IMR-90 (cell line): Measurements from ENCODE around the gene SLC26A3. TPM values are rescaled to one million over a fixed set of nuclear protein-coding genes. Genes with fewer than 3 reads are reported as not detected.

ENCODE experiments used
- ATAC-seq: fragments of 200-7000 bp; cut with Tn5 transposase; 2 replicates; pipeline ENCODE4 v1.9.1; 2020; ENCODE audit warnings: low read depth, mild to moderate bottlenecking, moderate library complexity
- BruUV-seq: library from RNA; stranded (reverse); fragments of 400-500 nt; replicated peaks from 2 replicates; lab custom pipeline; 2021; lab: Mats Ljungman, UMichigan
- CTCF ChIA-PET: fragments of 300-600 bp; formaldehyde crosslinking; extraction: SDS; loops from one replicate; lab custom pipeline; 2021; ENCODE audit warnings: antibody characterized with exemption; lab: Yijun Ruan, JAX
- POLR2A ChIA-PET: fragments of 300-600 bp; sonication (Branson Sonifier 250); formaldehyde crosslinking; loops from one replicate; lab custom pipeline; 2022; ENCODE audit warnings: antibody characterized with exemption; ENCODE audit not compliant: unreplicated experiment; lab: Charles Lee
- DNase-seq: peaks from one replicate; pipeline ENCODE4 v3.0.0; 2013
- H2AFZ ChIP-seq: replicated peaks from 2 replicates; pipeline ENCODE3; 2013; ENCODE audit warnings: low read length, mild to moderate bottlenecking; ENCODE audit not compliant: poor library complexity
- H2AK5ac ChIP-seq: 2 replicates; pipeline ENCODE4 v1.6.1; 2013; ENCODE audit warnings: low read depth, low read length, inconsistent platforms
- H2AK9ac ChIP-seq: replicated peaks from 2 replicates; pipeline ENCODE3; 2013; ENCODE audit warnings: mild to moderate bottlenecking, low read depth, low read length, moderate library complexity; ENCODE audit not compliant: poor library complexity
- H2BK120ac ChIP-seq: 2 replicates; pipeline ENCODE4 v1.6.1; 2013; ENCODE audit warnings: low read depth, low read length, inconsistent platforms
- H2BK15ac ChIP-seq: 3 replicates; pipeline ENCODE4 v1.6.1; 2013; ENCODE audit warnings: low read depth, low read length, inconsistent platforms
- H2BK20ac ChIP-seq: 2 replicates; pipeline ENCODE4 v1.6.1; 2013; ENCODE audit warnings: low read depth, mild to moderate bottlenecking, inconsistent platforms, low read length, moderate library complexity
- H2BK5ac ChIP-seq: 2 replicates; pipeline ENCODE4 v1.6.1; 2013; ENCODE audit warnings: mild to moderate bottlenecking, low read depth, low read length, inconsistent platforms; ENCODE audit not compliant: poor library complexity, severe bottlenecking
- H3K14ac ChIP-seq: replicated peaks from 2 replicates; pipeline ENCODE4 v1.6.1; 2013; ENCODE audit warnings: low read depth, low read length, inconsistent platforms
- H3K18ac ChIP-seq: 2 replicates; pipeline ENCODE4 v1.6.1; 2013; ENCODE audit warnings: low read depth, low read length, control low read depth
- H3K23ac ChIP-seq: 2 replicates; pipeline ENCODE4 v1.6.1; 2013; ENCODE audit warnings: low read depth, low read length, inconsistent platforms
- H3K27ac ChIP-seq: 2 replicates; pipeline ENCODE4 v1.5.1; 2013; ENCODE audit warnings: mild to moderate bottlenecking, control low read depth, low read length; ENCODE audit not compliant: insufficient read depth
- H3K27me3 ChIP-seq: 2 replicates; pipeline ENCODE4 v1.6.1; 2013; ENCODE audit warnings: low read length; ENCODE audit not compliant: control insufficient read depth, insufficient read depth
- H3K36me3 ChIP-seq: 2 replicates; pipeline ENCODE4 v1.6.1; 2013; ENCODE audit warnings: low read length, mixed read lengths; ENCODE audit not compliant: control insufficient read depth, insufficient read depth
- H3K4ac ChIP-seq: 2 replicates; pipeline ENCODE4 v1.6.1; 2013; ENCODE audit warnings: low read depth, low read length, inconsistent platforms
- H3K4me1 ChIP-seq: 2 replicates; pipeline ENCODE4 v1.6.1; 2013; ENCODE audit warnings: low read length, mixed read lengths; ENCODE audit not compliant: control insufficient read depth, insufficient read depth
- H3K4me2 ChIP-seq: 2 replicates; pipeline ENCODE4 v1.6.1; 2013; ENCODE audit warnings: low read depth, mild to moderate bottlenecking, control low read depth, low read length, moderate library complexity
- H3K4me3 ChIP-seq: 2 replicates; pipeline ENCODE4 v1.5.1; 2013; ENCODE audit warnings: low read depth, mild to moderate bottlenecking, control low read depth, low read length, moderate library complexity; ENCODE audit not compliant: insufficient read depth
- H3K56ac ChIP-seq: 2 replicates; pipeline ENCODE4 v1.6.1; 2013; ENCODE audit warnings: low read length, inconsistent platforms; ENCODE audit not compliant: insufficient read depth; ENCODE audit errors: extremely low read depth
- H3K79me1 ChIP-seq, 2 experiments: 2 replicates each; pipeline ENCODE4 v1.6.1; 2013; ENCODE audit warnings: low read length in 2 of 2, inconsistent platforms in 1 of 2, low read depth in 1 of 2
- H3K9ac ChIP-seq: 2 replicates; pipeline ENCODE4 v1.6.1; 2013; ENCODE audit warnings: low read depth, low read length, control low read depth
- H3K9me1 ChIP-seq: 2 replicates; pipeline ENCODE4 v1.6.1; 2013; ENCODE audit warnings: low read length, inconsistent platforms; ENCODE audit not compliant: insufficient read depth
- H3K9me3 ChIP-seq: 2 replicates; pipeline ENCODE4 v1.6.1; 2013; ENCODE audit warnings: low read length; ENCODE audit not compliant: control insufficient read depth, insufficient read depth
- H4K20me1 ChIP-seq: 2 replicates; pipeline ENCODE4 v1.6.1; 2013; ENCODE audit warnings: low read length, inconsistent platforms; ENCODE audit not compliant: insufficient read depth
- H4K5ac ChIP-seq: 2 replicates; pipeline ENCODE4 v1.6.1; 2013; ENCODE audit warnings: mild to moderate bottlenecking, low read depth, low read length, control low read depth
- H4K8ac ChIP-seq, 2 experiments: 2 replicates each; pipeline ENCODE4 v1.6.1; 2013; ENCODE audit warnings: low read depth in 2 of 2, low read length in 2 of 2, control low read depth in 1 of 2, inconsistent platforms in 1 of 2
- H4K91ac ChIP-seq: 2 replicates; pipeline ENCODE4 v1.6.1; 2013; ENCODE audit warnings: low read depth, low read length, inconsistent platforms; ENCODE audit not compliant: insufficient read depth
- BHLHE40 ChIP-seq: fragments of 150-350 bp; IDR thresholded peaks from 2 replicates; pipeline ENCODE4 v1.6.1; 2016; ENCODE audit warnings: mild to moderate bottlenecking, low read depth, low read length
- CEBPB ChIP-seq: IDR thresholded peaks from 2 replicates; pipeline ENCODE4 v1.6.1; 2012; ENCODE audit warnings: low read depth, low read length, improper control_type of control experiment
- CHD1 ChIP-seq: IDR thresholded peaks from 2 replicates; pipeline ENCODE4 v1.6.1; 2012; ENCODE audit warnings: low read depth, low read length, improper control_type of control experiment
- CTCF ChIP-seq: conservative IDR thresholded peaks from 2 replicates; pipeline ENCODE4 v1.5.1; 2012; ENCODE audit warnings: mild to moderate bottlenecking, low read depth, low read length, improper control_type of control experiment
- FOS ChIP-seq: fragments of 150-350 bp; IDR thresholded peaks from 2 replicates; pipeline ENCODE4 v1.6.1; 2016; ENCODE audit warnings: low read depth, low read length
- MAFK ChIP-seq: IDR thresholded peaks from 2 replicates; pipeline ENCODE4 v1.6.1; 2012; ENCODE audit warnings: low read depth, low read length, improper control_type of control experiment
- MAZ ChIP-seq: IDR thresholded peaks from 2 replicates; pipeline ENCODE4 v1.6.1; 2012; ENCODE audit warnings: low read depth, mild to moderate bottlenecking, low read length, improper control_type of control experiment, moderate library complexity, borderline replicate concordance
- MXI1 ChIP-seq: IDR thresholded peaks from 2 replicates; pipeline ENCODE4 v1.6.1; 2012; ENCODE audit warnings: low read depth, mild to moderate bottlenecking, low read length, moderate library complexity, borderline replicate concordance
- NFE2L2 ChIP-seq: fragments of 150-350 bp; IDR thresholded peaks from 2 replicates; pipeline ENCODE4 v1.6.1; 2016; ENCODE audit warnings: low read depth, mild to moderate bottlenecking, low read length
- POLR2A ChIP-seq: IDR thresholded peaks from 2 replicates; pipeline ENCODE4 v1.6.1; 2012; ENCODE audit warnings: mild to moderate bottlenecking, low read depth, low read length
- RAD21 ChIP-seq: IDR thresholded peaks from 2 replicates; pipeline ENCODE4 v1.6.1; 2012; ENCODE audit warnings: low read length, improper control_type of control experiment
- RCOR1 ChIP-seq: IDR thresholded peaks from 2 replicates; pipeline ENCODE4 v1.6.1; 2012; ENCODE audit warnings: mild to moderate bottlenecking, low read length, improper control_type of control experiment; ENCODE audit not compliant: insufficient replicate concordance
- RFX5 ChIP-seq: IDR thresholded peaks from 2 replicates; pipeline ENCODE4 v1.8.0; 2012; ENCODE audit warnings: low read depth, mild to moderate bottlenecking, low read length, moderate library complexity
- SMC3 ChIP-seq: fragments of 150-350 bp; IDR thresholded peaks from 2 replicates; pipeline ENCODE4 v1.6.1; 2016; ENCODE audit warnings: low read depth, mild to moderate bottlenecking, antibody characterized with exemption, low read length, moderate library complexity
- USF2 ChIP-seq: fragments of 150-350 bp; IDR thresholded peaks from 2 replicates; pipeline ENCODE4 v1.6.1; 2017; ENCODE audit warnings: mild to moderate bottlenecking, antibody characterized with exemption, low read length, low read depth
- WGBS, 2 experiments: methylation state at CpG; one replicate each; pipeline versions ENCODE4 v1.1.5 to v1.1.7; 2013; ENCODE audit warnings: missing lambda C conversion rate in 2 of 2; ENCODE audit not compliant: insufficient read length in 1 of 2; ENCODE audit errors: extremely low coverage in 2 of 2; 5-methylcytosine and 5-hydroxymethylcytosine counted together
- dilution Hi-C: fragments of 300-500 bp; cut with HindIII; formaldehyde crosslinking; loops from one replicate; pipeline ENCODE4 v1.14.3; 2018; ENCODE audit warnings: low sequenced_read_pairs; ENCODE audit not compliant: unreplicated experiment
- in situ Hi-C: fragments of 300-500 bp; cut with MboI; formaldehyde crosslinking; loops from 3 replicates; pipeline ENCODE4 v1.14.3; 2019; ENCODE audit warnings: low sequenced_read_pairs, inconsistent platforms, mixed read lengths
- intact Hi-C: fragments of 100-400 bp; cut with micrococcal nuclease; formaldehyde crosslinking; loops from 2 replicates; pipeline ENCODE4 v1.10.0; 2022
- polyA plus RNA-seq, 3 experiments: library from polyadenylated mRNA; depleted of rRNA; stranded (reverse); fragments of >200 nt; gene quantifications; 2 replicates each; pipeline ENCODE4 v1.2.3, GENCODE V29; 2012; ENCODE audit warnings: low replicate concordance in 1 of 3
- total RNA-seq: library from RNA; depleted of rRNA; stranded (reverse); fragments of >200 nt; gene quantifications from 2 replicates; pipeline ENCODE4 v1.2.3, GENCODE V29; 2012

SLC26A3 gene
- total and polyA plus RNA-seq, 2 of the 4 experiments (the other 2 are of a cell fraction): not detected

DNA sequence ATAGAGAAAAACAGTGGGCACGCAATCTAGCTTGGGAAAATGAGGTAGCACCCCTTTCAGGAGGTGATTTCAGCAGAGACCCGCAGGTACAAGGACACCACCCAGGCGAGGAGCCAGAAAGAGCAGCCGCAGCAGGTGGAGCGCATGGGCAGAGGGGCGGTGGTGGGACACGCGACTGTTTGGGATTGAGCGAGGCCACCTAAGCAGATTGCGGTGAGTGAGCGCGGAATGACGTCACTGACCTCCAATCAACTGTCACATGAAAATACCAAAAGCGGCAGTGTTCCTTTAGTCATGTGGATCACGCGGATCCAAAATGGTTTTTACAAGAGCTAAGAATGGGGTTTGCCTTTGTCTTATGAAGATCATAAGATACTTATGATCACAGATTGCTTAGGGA is 40.2 kb upstream of the SLC26A3 start:
- peaks cover 19% of the 10 kb centered on the region for H3K27me3 ChIP-seq
- H3K9ac ChIP-seq: no peak overlapping the region
- no peak overlapping the region for H3K56ac ChIP-seq
- no peak overlapping the region for H2AK9ac ChIP-seq
- 100% methylated on average over 1 of the region's 16 CpGs; no CpG with 5 or more reads in 1 of the 2 experiments for WGBS, 2 experiments
- in situ Hi-C loops: no loop called here
- no peaks in the 10 kb centered on the region for H4K20me1 ChIP-seq
- H3K4ac ChIP-seq: no peak overlapping the region
- no peak overlapping the region for H3K18ac ChIP-seq
- CTCF ChIA-PET: interaction anchor here (0.7 kb wide), 1 partner anchor 349 kb away, joined by 3 read pairs; no protein-coding TSS in a partner anchor
- no peaks in the 10 kb centered on the region; the same call in 1 of the 2 replicates for H3K9me3 ChIP-seq
- no peak overlapping the region for H2BK20ac ChIP-seq
- no peak overlapping the region for H3K4me2 ChIP-seq
- intact Hi-C loops: no loop called here
- H2AK5ac ChIP-seq: no peak overlapping the region
- H3K14ac ChIP-seq: no peak overlapping the region
- no peak overlapping the region for H2BK5ac ChIP-seq
- dilution Hi-C loops: no loop called here
- H3K79me1 ChIP-seq: no peaks in the 10 kb centered on the region
- no peak overlapping the region for H2AFZ ChIP-seq
- no peak overlapping the region for H4K8ac ChIP-seq
- H3K23ac ChIP-seq: no peak overlapping the region
- H2BK120ac ChIP-seq: no peak overlapping the region
- H3K9me1 ChIP-seq: no peaks in the 10 kb centered on the region
- H3K4me3 ChIP-seq: no peak overlapping the region
- no peak overlapping the region for H3K27ac ChIP-seq
- DNase-seq (no peak), ATAC-seq (no peak)
- H2BK15ac ChIP-seq: no peak overlapping the region
- H4K5ac ChIP-seq: no peak overlapping the region
- no peak overlapping the region for H4K91ac ChIP-seq
- BruUV-seq: no TSS peak
- H3K36me3 ChIP-seq: no peaks in the 10 kb centered on the region
- no peaks in the 10 kb centered on the region for H3K4me1 ChIP-seq
- POLR2A ChIA-PET: no interaction called here
- TF ChIP-seq SMC3: no peak
- no peak for TF ChIP-seq MAFK
- no peak for TF ChIP-seq FOS
- TF ChIP-seq BHLHE40: no peak
- no peak for TF ChIP-seq POLR2A
- no peak for TF ChIP-seq RAD21
- no peak for TF ChIP-seq CTCF
- TF ChIP-seq CEBPB: no peak
- TF ChIP-seq RCOR1: no peak
- no peak for TF ChIP-seq MXI1
- no peak for TF ChIP-seq CHD1
- TF ChIP-seq RFX5: no peak
- TF ChIP-seq USF2: no peak
- no peak for TF ChIP-seq MAZ
- no peak for TF ChIP-seq NFE2L2
